Endothelial cell of umbilical vein (primary cell): ENCODE data around the gene PAN3. TPM values are rescaled to one million over a fixed set of nuclear protein-coding genes. Genes with fewer than 3 reads are reported as not detected.

Experiments used
- BruUV-seq: library from RNA; stranded (reverse); fragments of 400-500 nt; replicated peaks from 2 replicates; lab custom pipeline; 2021; lab: Mats Ljungman, UMichigan
- CTCF ChIA-PET: fragments of 300-600, 350-600 bp; sonication (Branson Sonifier 250); formaldehyde crosslinking; loops from one replicate; lab custom pipeline; 2021; ENCODE audit warnings: antibody characterized with exemption, inconsistent platforms; lab: Charles Lee
- POLR2A ChIA-PET: fragments of 300-600, 350-600 bp; sonication (Branson Sonifier 250); formaldehyde crosslinking; loops from one replicate; lab custom pipeline; 2021; ENCODE audit warnings: antibody characterized with exemption, inconsistent platforms; lab: Charles Lee
- DNase-seq: peaks from one replicate; pipeline ENCODE4 v3.0.0-alpha.2; 2011; ENCODE audit warnings: low read depth, low spot score
- FAIRE-seq: peaks from 2 replicates; lab custom pipeline; 2011; peaks lifted over from hg19 to GRCh38; lab: Jason Lieb, UNC
- H2AFZ ChIP-seq: 2 replicates; pipeline ENCODE4 v1.6.0; 2012; ENCODE audit warnings: low read depth, low read length, control low read depth, inconsistent platforms
- H3K27ac ChIP-seq: 2 replicates; pipeline ENCODE4 v1.5.1; 2011; ENCODE audit warnings: low read depth, mild to moderate bottlenecking, control low read depth, low read length, moderate library complexity; ENCODE audit not compliant: insufficient read depth
- H3K27me3 ChIP-seq, 2 experiments: 2 replicates each; pipeline versions ENCODE4 v1.6.0 to v1.6.1; 2011; ENCODE audit warnings: low read length in 2 of 2, mixed read lengths in 1 of 2; ENCODE audit not compliant: control insufficient read depth in 2 of 2, insufficient read depth in 2 of 2
- H3K36me3 ChIP-seq, 2 experiments: 2 replicates in 1 of 2; 3 replicates in 1 of 2; pipeline ENCODE4 v1.5.1; 2011; ENCODE audit warnings: low read length in 2 of 2, mild to moderate bottlenecking in 1 of 2, moderate library complexity in 1 of 2; ENCODE audit not compliant: control insufficient read depth in 2 of 2, insufficient read depth in 2 of 2; ENCODE audit errors: extremely low read depth in 1 of 2
- H3K4me1 ChIP-seq: 3 replicates; pipeline ENCODE4 v1.5.1; 2011; ENCODE audit warnings: mild to moderate bottlenecking, low read length; ENCODE audit not compliant: control insufficient read depth, insufficient read depth; ENCODE audit errors: extremely low read depth
- H3K4me2 ChIP-seq: 2 replicates; pipeline ENCODE4 v1.6.1; 2011; ENCODE audit warnings: low read length, control low read depth, mixed read lengths; ENCODE audit not compliant: insufficient read depth
- H3K4me3 ChIP-seq, 3 experiments: fragments of 200-600 bp in 1 of 3; sonication (generic), shearing (Covaris generic) in 1 of 3; replicated peaks in 1 of 3; 2 replicates each; pipeline ENCODE4 v1.5.1; 2011 to 2016; ENCODE audit warnings: control low read depth in 3 of 3, low read length in 3 of 3, mild to moderate bottlenecking in 2 of 3, inconsistent platforms in 1 of 3, low read depth in 1 of 3, moderate library complexity in 1 of 3; ENCODE audit not compliant: insufficient read depth in 1 of 3
- H3K79me2 ChIP-seq: 2 replicates; pipeline ENCODE4 v1.6.0; 2012; ENCODE audit warnings: low read length, inconsistent platforms; ENCODE audit not compliant: control insufficient read depth, insufficient read depth
- H3K9ac ChIP-seq: replicated peaks from 2 replicates; pipeline ENCODE3; 2011; ENCODE audit warnings: low read length, control low read depth; ENCODE audit not compliant: insufficient read depth; ENCODE audit errors: extremely low read depth
- H3K9me1 ChIP-seq: replicated peaks from 3 replicates; pipeline ENCODE4 v1.6.0; 2011; ENCODE audit warnings: mild to moderate bottlenecking, low read length; ENCODE audit not compliant: control insufficient read depth, insufficient read depth; ENCODE audit errors: extremely low read depth
- H3K9me3 ChIP-seq: replicated peaks from 2 replicates; pipeline ENCODE4 v1.5.1; 2012; ENCODE audit warnings: low read length, inconsistent platforms; ENCODE audit not compliant: control insufficient read depth, insufficient read depth
- H4K20me1 ChIP-seq: replicated peaks from 2 replicates; pipeline ENCODE3; 2011; ENCODE audit warnings: mild to moderate bottlenecking, low read length; ENCODE audit not compliant: control insufficient read depth, insufficient read depth; ENCODE audit errors: extremely low read depth
- EZH2 ChIP-seq: IDR thresholded peaks from 2 replicates; pipeline ENCODE4 v1.6.1; 2012; ENCODE audit warnings: borderline replicate concordance, low read depth, mild to moderate bottlenecking, moderate library complexity, low read length, inconsistent platforms; ENCODE audit not compliant: severe bottlenecking
- FOS ChIP-seq: IDR thresholded peaks from 2 replicates; pipeline ENCODE4 v1.6.1; 2011; ENCODE audit warnings: mild to moderate bottlenecking, low read length, moderate library complexity, borderline replicate concordance; ENCODE audit not compliant: insufficient read depth
- GATA2 ChIP-seq: IDR thresholded peaks from 2 replicates; pipeline ENCODE4 v1.7.0; 2011; ENCODE audit warnings: low read depth, mild to moderate bottlenecking, moderate library complexity, mixed read lengths, low read length; ENCODE audit not compliant: insufficient read length, insufficient read depth
- JUN ChIP-seq: IDR thresholded peaks from 2 replicates; pipeline ENCODE4 v1.6.1; 2011; ENCODE audit warnings: borderline replicate concordance, low read depth; ENCODE audit not compliant: insufficient read length, insufficient read depth
- MYC ChIP-seq: IDR thresholded peaks from one replicate; pipeline ENCODE4 v1.6.1; 2011; ENCODE audit warnings: mild to moderate bottlenecking, low read depth, low read length
- POLR2A ChIP-seq: IDR thresholded peaks from 2 replicates; pipeline ENCODE4 v1.6.1; 2012; ENCODE audit warnings: low read depth, mild to moderate bottlenecking, control low read depth, low read length
- POLR2AphosphoS5 ChIP-seq: IDR thresholded peaks from 2 replicates; pipeline ENCODE4 v1.6.1; 2012; ENCODE audit warnings: low read depth, mild to moderate bottlenecking, control low read depth, low read length, moderate library complexity; ENCODE audit not compliant: insufficient read depth
- dilution Hi-C: fragments of 300-500 bp; cut with MboI; formaldehyde crosslinking; loops from one replicate; pipeline ENCODE4 v1.15.0; 2019; ENCODE audit warnings: low sequenced_read_pairs; ENCODE audit not compliant: extremely low pct_ligation_motif_present
- intact Hi-C: fragments of 100-400 bp; cut with micrococcal nuclease; formaldehyde crosslinking; loops from one replicate; pipeline ENCODE4 v1.10.0; 2022
- polyA plus RNA-seq, 4 experiments: library from polyadenylated mRNA; depleted of rRNA in 3 of 4; stranded (reverse) in 3 of 4; unstranded in 1 of 4; fragments of >200 nt; gene quantifications; 2 replicates each; pipeline versions ENCODE4 v1.2.1 to v1.2.3, GENCODE V29; 2011 to 2012; ENCODE audit warnings: missing spikeins in 1 of 4
- total RNA-seq: library from RNA; stranded (reverse); gene quantifications from 2 replicates; pipeline ENCODE4 v1.2.3, GENCODE V29; 2021
- TF ChIP-seq, protein P1 (sequence below), 2 donors: IDR thresholded peaks; 1 replicate in 1 of 2; 2 replicates in 1 of 2; pipeline ENCODE4 v1.5.1; 2011; ENCODE audit warnings: low read length in 2 of 2, mild to moderate bottlenecking in 2 of 2, moderate library complexity in 2 of 2, control low read depth in 1 of 2, inconsistent platforms in 1 of 2, low read depth in 1 of 2; ENCODE audit not compliant: insufficient read depth in 1 of 2; ENCODE audit errors: extremely low read depth in 1 of 2
- TF ChIP-seq, protein P2 (sequence below): IDR thresholded peaks from 2 replicates; pipeline ENCODE4 v1.6.1; 2011; ENCODE audit not compliant: insufficient read depth, insufficient read length

PAN3 gene
- total and polyA plus RNA-seq, 2 donors (not counting 3 experiments of a cell fraction or from before 2014, with no cell fraction given), result 8.5 to 31.9 TPM

DNA sequence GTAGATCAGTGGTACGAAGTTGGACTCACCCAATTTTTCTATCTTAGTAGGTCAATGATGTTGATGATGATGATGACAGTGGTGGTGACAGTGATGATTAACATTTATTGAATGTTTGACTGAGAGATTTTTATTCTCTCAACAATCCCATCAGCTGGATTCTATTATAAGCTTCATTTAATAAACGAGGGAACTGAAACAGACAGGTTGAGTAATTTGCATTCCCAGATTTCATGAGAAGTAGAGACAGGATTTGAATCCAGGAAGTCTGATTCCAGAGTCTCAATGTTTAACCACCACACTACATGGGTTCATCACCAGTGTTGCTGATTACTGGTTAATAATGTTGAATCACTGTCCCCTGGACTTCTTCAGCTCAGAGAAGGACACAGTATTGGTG, 187.7 kb downstream of the PAN3 start:
- TF ChIP-seq, protein P1, sequence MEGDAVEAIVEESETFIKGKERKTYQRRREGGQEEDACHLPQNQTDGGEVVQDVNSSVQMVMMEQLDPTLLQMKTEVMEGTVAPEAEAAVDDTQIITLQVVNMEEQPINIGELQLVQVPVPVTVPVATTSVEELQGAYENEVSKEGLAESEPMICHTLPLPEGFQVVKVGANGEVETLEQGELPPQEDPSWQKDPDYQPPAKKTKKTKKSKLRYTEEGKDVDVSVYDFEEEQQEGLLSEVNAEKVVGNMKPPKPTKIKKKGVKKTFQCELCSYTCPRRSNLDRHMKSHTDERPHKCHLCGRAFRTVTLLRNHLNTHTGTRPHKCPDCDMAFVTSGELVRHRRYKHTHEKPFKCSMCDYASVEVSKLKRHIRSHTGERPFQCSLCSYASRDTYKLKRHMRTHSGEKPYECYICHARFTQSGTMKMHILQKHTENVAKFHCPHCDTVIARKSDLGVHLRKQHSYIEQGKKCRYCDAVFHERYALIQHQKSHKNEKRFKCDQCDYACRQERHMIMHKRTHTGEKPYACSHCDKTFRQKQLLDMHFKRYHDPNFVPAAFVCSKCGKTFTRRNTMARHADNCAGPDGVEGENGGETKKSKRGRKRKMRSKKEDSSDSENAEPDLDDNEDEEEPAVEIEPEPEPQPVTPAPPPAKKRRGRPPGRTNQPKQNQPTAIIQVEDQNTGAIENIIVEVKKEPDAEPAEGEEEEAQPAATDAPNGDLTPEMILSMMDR (IDR thresholded peaks at IDR 0.05; ENCODE audit: extremely low read depth in 1 of 2, insufficient read depth in 1 of 2, low read depth in 1 of 2, low read length in 2 of 2), result no peak
- TF ChIP-seq POLR2AphosphoS5 (no peak), MYC (no peak), EZH2 (no peak), JUN (no peak), FOS (no peak), GATA2 (no peak), POLR2A (no peak)
- TF ChIP-seq, protein P2, sequence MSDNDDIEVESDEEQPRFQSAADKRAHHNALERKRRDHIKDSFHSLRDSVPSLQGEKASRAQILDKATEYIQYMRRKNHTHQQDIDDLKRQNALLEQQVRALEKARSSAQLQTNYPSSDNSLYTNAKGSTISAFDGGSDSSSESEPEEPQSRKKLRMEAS, result no peak
- FAIRE-seq (no peak), DNase-seq (no peak)
- Histone ChIP-seq H3K4me1 (peaks cover 76% of the 10 kb centered on the region), H2AFZ (no peak overlapping the region), H3K9me3 (no peaks in the 10 kb centered on the region), H3K4me2 (no peak overlapping the region), H3K9me1 (no peaks in the 10 kb centered on the region), H3K79me2 (no peaks in the 10 kb centered on the region), H4K20me1 (no peaks in the 10 kb centered on the region), H3K9ac (no peak overlapping the region), H3K4me3 (no peak overlapping the region), H3K36me3 (peaks cover 1 to 3% of the 10 kb centered on the region in 2 experiments), H3K27ac (no peak overlapping the region), H3K27me3 (no peaks in the 10 kb centered on the region)
- no TSS peak for BruUV-seq
- CTCF ChIA-PET, result interaction anchor here (0.9 to 3.3 kb wide), 6 partner anchors 14 to 330 kb away, joined by 3 to 28 read pairs (median 6); no protein-coding TSS in a partner anchor
- dilution Hi-C loops (no loop called here), intact Hi-C loops (no loop called here)
- POLR2A ChIA-PET, result interaction anchor here (1.5 kb wide), 1 partner anchor 10 kb away, joined by 11 read pairs; no protein-coding TSS in a partner anchor
